Heart right ventricle (tissue), 16 donors: ENCODE data around the gene OTOS. TPM values are rescaled to one million over a fixed set of nuclear protein-coding genes. Genes with fewer than 3 reads are reported as not detected.

Experiments
- ATAC-seq, 8 donors: fragments of 200-7000 bp; cut with Tn5 transposase; one replicate each; pipeline ENCODE4 v1.9.1; 2020; ENCODE audit warnings: mild to moderate bottlenecking in 8 of 8, moderate library complexity in 8 of 8, moderate number of reproducible peaks in 1 of 8
- DNase-seq, 2 donors: peaks; one replicate each; pipeline ENCODE4 v3.0.0-alpha.2; 2020
- H3K27ac ChIP-seq, 10 donors: fragments of 200-600 bp; sonication (generic) in 2 of 10; one replicate each; pipeline versions ENCODE4 v1.5.0 to v1.8.0; 2020 to 2022; ENCODE audit warnings: mild to moderate bottlenecking in 3 of 10
- H3K27me3 ChIP-seq, 7 donors: fragments of 200-600 bp; one replicate each; pipeline ENCODE4 v1.8.0; 2021 to 2022; ENCODE audit warnings: mild to moderate bottlenecking in 2 of 7
- H3K36me3 ChIP-seq, 9 donors: fragments of 200-600 bp; sonication (generic) in 1 of 9; one replicate each; pipeline versions ENCODE4 v1.5.0 to v1.8.0; 2020 to 2022; ENCODE audit warnings: mild to moderate bottlenecking in 2 of 9
- H3K4me1 ChIP-seq, 9 donors: fragments of 200-600 bp; sonication (generic) in 1 of 9; one replicate each; pipeline versions ENCODE4 v1.5.0 to v1.8.0; 2020 to 2022; ENCODE audit warnings: mild to moderate bottlenecking in 4 of 9
- H3K4me3 ChIP-seq, 10 donors: fragments of 200-600 bp; sonication (generic) in 2 of 10; one replicate each; pipeline versions ENCODE4 v1.5.0 to v1.8.0; 2020 to 2022; ENCODE audit warnings: mild to moderate bottlenecking in 7 of 10, moderate library complexity in 2 of 10
- H3K9me3 ChIP-seq, 11 donors: fragments of 200-600 bp in 10 of 11; sonication (generic) in 2 of 11; one replicate each; pipeline versions ENCODE4 v1.5.0 to v1.8.0; 2013 to 2022; ENCODE audit warnings: mild to moderate bottlenecking in 2 of 11, control low read depth in 1 of 11, moderate library complexity in 1 of 11
- CTCF ChIP-seq, 9 donors: fragments of 200-600 bp; sonication (generic) in 2 of 9; IDR thresholded peaks; one replicate each; pipeline versions ENCODE4 v1.5.0 to v1.8.0; 2021 to 2022; ENCODE audit warnings: antibody characterized with exemption in 9 of 9, mild to moderate bottlenecking in 5 of 9, moderate library complexity in 1 of 9
- WGBS, 2 donors: extraction: QIAGEN DNeasy Blood & Tissue Kit; methylation state at CpG; one replicate each; pipeline ENCODE4 v1.1.7; 2013; ENCODE audit warnings: inconsistent platforms in 1 of 2; 5-methylcytosine and 5-hydroxymethylcytosine counted together
- intact Hi-C, 10 donors: fragments of 100-400 bp; cut with DNase I; formaldehyde crosslinking; loops; one replicate each; pipeline versions ENCODE4 v1.11.1 to v1.14.2; 2022
- polyA plus RNA-seq, 2 donors: library from polyadenylated mRNA; stranded (reverse); fragments of 200-250 nt; gene quantifications; one replicate each; pipeline ENCODE4 v1.2.3, GENCODE V29; 2013
- total RNA-seq, 10 donors: library from RNA; stranded (reverse); fragmentation: NEBNext Ultra II Directional in 3 of 10; extraction: Animal tissue kit (Norgen Biotek cat#: 25700) in 3 of 10; gene quantifications; one replicate each; pipeline versions ENCODE4 v1.2.1 to v1.2.4, GENCODE V29; 2021 to 2023
- donor health status: Arrhythmogenic right ventricular cardiomyopathy.
- donor health status: ischemic (EF 13 %, LVEDD 7.1; RV severe dilation, severe dysfunction).
- donor health status: healthy with polysubstance abuse.
- donor health status: DM: no; HTN: yes; CAD: no.
- donor health status: DM: no; HTN: no; CAD: no.
- donor health status: ischemic (EF 25% LVEDD 6.9; RV normal size, moderate dysfunction).
- donor health status: ischemic (EF 25% LVEDD 5.7; RV mildly dilated, moderate dysfunction).
- donor health status: healthy.
- donor health status: DM: yes; HTN: yes; CAD: no.
- donor health status: Ischemic cardiomyopathy.
- donor health status: ischemic (EF 35%, LVEDD 5.7; RV mildly dilated, moderate dysfunction).
- donor health status: nonischemic (EF 11% LVEDD 7.7; RV severe dilation, severe dysfunction).
- donor health status: DM: yes; HTN: yes; CAD: no.
- donor health status: PGD.
- donor health status: ischemic (EF 29% LVEDD 5.4; RV normal size, mild dysfunction).
- donor health status: nonischemic (EF 23%, LVEDD 6.1; RV moderate dilation, normal function).

The OTOS gene
- total and polyA plus RNA-seq, 12 donors: not detected

- intact Hi-C loops: no loop called here
- no peaks in the 10 kb centered on the region for H3K4me1 ChIP-seq
- H3K27ac ChIP-seq: no peak overlapping the region
- no peak overlapping the region for H3K4me3 ChIP-seq
- ATAC-seq: no peak
- H3K36me3 ChIP-seq: peaks cover 0 to 71% (median 50%) of the 10 kb centered on the region in 9 donors
- no peaks in the 10 kb centered on the region for H3K9me3 ChIP-seq
- WGBS, 2 donors: 92% methylated on average over 16 of the region's 16 CpGs
- DNase-seq: no peak
- no peaks in the 10 kb centered on the region for H3K27me3 ChIP-seq
- TF ChIP-seq CTCF (IDR thresholded peaks at IDR 0.05): no peak
Observed at GRCh38 chr2:240127911-240128607, 12.4 kb downstream of the OTOS start.

GRCh38 chr2:240127191-240127750 lies 13.2 kb downstream of the OTOS start:
- no peak for TF ChIP-seq CTCF (IDR thresholded peaks at IDR 0.05)
- H3K9me3 ChIP-seq: no peaks in the 10 kb centered on the region
- no peak overlapping the region for H3K4me3 ChIP-seq
- DNase-seq: no peak
- ATAC-seq: no peak
- intact Hi-C loops: no loop called here
- H3K27ac ChIP-seq: no peak overlapping the region
- H3K27me3 ChIP-seq: no peaks in the 10 kb centered on the region
- H3K36me3 ChIP-seq: peaks cover 0 to 63% (median 42%) of the 10 kb centered on the region in 9 donors
- 85 to 96% methylated on average over 7 of the region's 7 CpGs for WGBS, 2 donors
- H3K4me1 ChIP-seq: no peaks in the 10 kb centered on the region

GRCh38 chr2:240126731-240127130 lies 13.7 kb downstream of the OTOS start:
- Histone ChIP-seq H3K4me3 (no peak overlapping the region), H3K27me3 (no peaks in the 10 kb centered on the region), H3K36me3 (peaks cover 0 to 58% (median 36%) of the 10 kb centered on the region in 9 donors), H3K4me1 (no peaks in the 10 kb centered on the region), H3K9me3 (no peaks in the 10 kb centered on the region), H3K27ac (no peak overlapping the region)
- no peak for TF ChIP-seq CTCF (IDR thresholded peaks at IDR 0.05)
- intact Hi-C loops: no loop called here
- DNase-seq (no peak), ATAC-seq (no peak)
- WGBS, 2 donors: 94 to 95% methylated on average over 10 of the region's 10 CpGs

- no peaks in the 10 kb centered on the region for H3K27me3 ChIP-seq
- no peaks in the 10 kb centered on the region for H3K9me3 ChIP-seq
- WGBS, 2 donors: 96% methylated on average over 14 of the region's 14 CpGs
- H3K36me3 ChIP-seq: peaks cover 0 to 48% (median 28%) of the 10 kb centered on the region in 9 donors
- TF ChIP-seq CTCF (IDR thresholded peaks at IDR 0.05): no peak
- no peaks in the 10 kb centered on the region for H3K4me1 ChIP-seq
- intact Hi-C loops: no loop called here
- no peak for ATAC-seq
- H3K27ac ChIP-seq: no peak overlapping the region
- no peak overlapping the region for H3K4me3 ChIP-seq
- DNase-seq: no peak
Observed at GRCh38 chr2:240125742-240126141, 14.7 kb downstream of the OTOS start.
